Mucosa of descending colon (tissue), 3 donors: ENCODE data around the gene CAMSAP2. TPM values are rescaled to one million over a fixed set of nuclear protein-coding genes. Genes with fewer than 3 reads are reported as not detected.

ENCODE experiments used
- ATAC-seq: fragments of 200-7000 bp; cut with Tn5 transposase; one replicate; pipeline ENCODE4 v1.9.1; 2020; ENCODE audit warnings: mild to moderate bottlenecking, moderate library complexity
- DNase-seq, 3 donors: peaks; one replicate each; pipeline ENCODE4 v3.0.0-alpha.2; 2020
- H3K36me3 ChIP-seq: fragments of 200-600 bp; one replicate; pipeline ENCODE4 v1.8.0; 2021; ENCODE audit warnings: low read depth, mild to moderate bottlenecking
- H3K4me1 ChIP-seq: fragments of 200-600 bp; one replicate; pipeline ENCODE4 v1.8.0; 2021; ENCODE audit warnings: low read depth, mild to moderate bottlenecking
- H3K4me3 ChIP-seq: fragments of 200-600 bp; one replicate; pipeline ENCODE4 v1.8.0; 2021; ENCODE audit warnings: mild to moderate bottlenecking
- H3K9me3 ChIP-seq: fragments of 200-600 bp; one replicate; pipeline ENCODE4 v1.8.0; 2021; ENCODE audit warnings: mild to moderate bottlenecking
- CTCF ChIP-seq: fragments of 200-600 bp; IDR thresholded peaks from one replicate; pipeline ENCODE4 v1.8.0; 2022; ENCODE audit warnings: antibody characterized with exemption, mild to moderate bottlenecking
- intact Hi-C, 2 donors: fragments of 100-400 bp; cut with DNase I in 1 of 2; cut with micrococcal nuclease in 1 of 2; formaldehyde crosslinking; loops; one replicate each; pipeline versions ENCODE4 v1.11.0 to v1.11.1; 2022; cut with DNase I, micrococcal nuclease
- total RNA-seq, 3 donors: library from RNA; stranded (reverse); fragmentation: NEBNext Ultra II Directional in 2 of 3; extraction: Animal tissue kit (Norgen Biotek cat#: 25700) in 2 of 3; gene quantifications; one replicate each; pipeline versions ENCODE4 v1.2.1 to v1.2.4, GENCODE V29; 2021 to 2023
- donor health status: DM: no; HTN: no; CAD: no; lungs with moderate emphysema.
- donor health status: DM: no; HTN: no; CAD: no.
- donor health status: DM: no; HTN: yes; CAD: no.

Gene CAMSAP2
- total RNA-seq, 3 donors from 2014 or later = 5.0 to 34.0 (median 7.1) TPM

DNA sequence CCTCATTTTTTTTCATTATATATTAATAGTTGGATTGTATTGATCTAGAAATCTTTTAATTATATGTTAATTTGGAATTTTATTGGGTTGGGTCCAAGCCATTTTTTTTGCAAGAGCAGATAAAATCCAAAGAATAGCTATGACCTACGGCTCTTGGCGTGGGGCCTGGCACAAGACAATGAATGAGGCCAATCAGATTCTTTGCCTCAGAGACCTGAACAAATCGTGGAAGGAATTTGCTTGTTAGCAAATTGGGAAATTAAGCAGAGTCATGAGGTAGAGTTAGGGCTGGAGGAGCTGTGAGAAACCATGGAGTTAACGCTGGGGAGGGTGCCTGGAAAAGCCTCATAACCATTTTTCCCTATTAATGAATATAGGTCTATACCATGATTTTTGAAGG lies 40.1 kb downstream of the CAMSAP2 start:
- Histone ChIP-seq H3K9me3 (no peaks in the 10 kb centered on the region), H3K4me3 (no peak overlapping the region), H3K4me1 (peaks cover 6% of the 10 kb centered on the region), H3K36me3 (no peaks in the 10 kb centered on the region)
- ATAC-seq = no peak
- DNase-seq = no peak
- intact Hi-C loops = no loop called here
- TF ChIP-seq CTCF = no peak

DNA sequence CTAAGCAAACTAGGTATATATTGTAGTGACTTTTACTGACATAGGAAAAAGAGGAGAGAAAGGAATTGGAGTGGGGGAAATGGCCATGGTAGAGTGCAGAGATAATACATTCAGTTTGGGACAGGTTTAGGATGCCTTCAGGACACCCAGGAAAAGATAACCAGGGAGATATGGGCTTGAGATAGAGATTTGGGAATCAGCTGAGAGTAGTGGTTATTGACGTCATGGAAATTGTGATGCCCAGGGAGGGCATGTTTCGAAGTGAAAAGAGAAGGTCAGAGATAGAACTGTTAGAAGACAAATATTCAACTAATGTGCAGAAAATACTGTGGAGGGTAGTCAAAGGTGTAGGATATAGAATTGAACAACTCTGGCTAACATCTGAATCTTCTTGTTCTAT lies 40.6 kb downstream of the CAMSAP2 start:
- intact Hi-C loops = no loop called here

DNA sequence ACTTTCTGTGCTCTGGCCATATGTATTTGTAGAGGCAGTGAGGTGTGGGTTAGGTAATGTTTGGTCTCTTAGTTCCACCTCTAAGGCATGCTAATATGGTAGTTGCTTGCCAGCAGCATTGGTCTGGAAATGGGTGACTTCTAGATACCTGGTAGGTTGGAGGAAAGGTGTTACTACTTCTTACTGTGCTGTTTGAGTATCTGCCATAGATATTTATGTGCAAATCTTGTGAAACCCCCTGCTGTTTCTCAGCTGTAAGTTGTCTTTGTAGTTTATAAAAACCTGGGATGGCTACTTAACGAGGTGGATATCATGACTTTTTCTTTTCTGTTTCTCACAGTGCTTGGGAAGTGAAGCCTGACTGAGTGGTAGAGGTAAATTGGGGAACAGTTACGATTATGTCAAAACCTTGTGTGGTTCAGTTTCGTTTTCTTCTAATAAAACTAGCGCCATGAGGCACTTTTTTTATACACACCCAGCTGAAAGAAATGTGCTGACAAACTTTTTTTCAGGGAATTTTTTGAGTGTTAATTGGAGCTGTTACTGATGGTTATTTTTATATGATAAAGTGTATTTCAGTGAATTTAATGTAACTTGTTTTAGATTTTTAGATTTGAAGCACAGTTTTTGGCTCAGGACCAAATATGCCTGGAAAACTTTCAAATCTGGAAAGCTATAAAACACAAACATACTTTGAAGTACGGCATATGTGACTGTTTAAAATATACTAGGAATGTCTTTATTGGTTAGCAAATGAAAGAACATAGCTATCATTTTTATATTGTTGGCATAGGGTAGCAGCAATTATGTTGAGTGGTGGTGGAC lies 42.1 kb downstream of the CAMSAP2 start:
- H3K36me3 ChIP-seq = no peaks in the 10 kb centered on the region
- peak; percentile 64 for ATAC-seq
- DNase-seq = no peak
- H3K4me1 ChIP-seq = peaks cover 6% of the 10 kb centered on the region
- H3K9me3 ChIP-seq = no peaks in the 10 kb centered on the region
- H3K4me3 ChIP-seq = no peak overlapping the region
- TF ChIP-seq CTCF = no peak
- intact Hi-C loops = no loop called here

More for the DNA sequence above, 40.6 kb downstream of the CAMSAP2 start:
- H3K4me3 ChIP-seq = no peak overlapping the region
- peaks cover 6% of the 10 kb centered on the region for H3K4me1 ChIP-seq
- ATAC-seq = no peak
- DNase-seq = no peak
- no peaks in the 10 kb centered on the region for H3K9me3 ChIP-seq
- TF ChIP-seq CTCF = no peak
- H3K36me3 ChIP-seq = no peaks in the 10 kb centered on the region

DNA sequence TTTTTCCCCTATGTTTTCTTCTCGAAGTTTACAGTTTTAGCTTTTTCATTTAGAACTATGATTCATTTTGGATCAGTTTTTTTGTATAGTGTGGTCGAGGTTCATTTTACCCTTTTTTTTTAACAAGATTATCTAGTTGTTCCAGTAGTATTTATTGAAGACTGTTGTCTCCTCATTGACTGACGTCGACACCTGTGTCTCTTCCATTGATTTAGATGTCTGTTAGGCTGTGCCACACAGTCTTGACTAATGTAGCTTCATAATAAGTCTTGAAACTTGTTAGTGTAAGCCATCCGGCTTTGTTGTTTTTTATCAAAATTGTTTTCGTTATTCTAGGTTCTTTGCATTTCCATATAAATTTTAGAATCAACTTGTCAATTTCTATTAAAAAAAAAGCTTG lies 45.2 kb downstream of the CAMSAP2 start:
- Histone ChIP-seq H3K4me1 (peaks cover 6% of the 10 kb centered on the region), H3K9me3 (no peaks in the 10 kb centered on the region), H3K36me3 (no peaks in the 10 kb centered on the region), H3K4me3 (no peak overlapping the region)
- ATAC-seq (no peak), DNase-seq (no peak)
- intact Hi-C loops = no loop called here
- TF ChIP-seq CTCF = no peak

- Histone ChIP-seq H3K9me3 (no peaks in the 10 kb centered on the region), H3K36me3 (no peaks in the 10 kb centered on the region), H3K4me3 (no peak overlapping the region), H3K4me1 (peaks cover 12% of the 10 kb centered on the region)
- no peak for TF ChIP-seq CTCF
- ATAC-seq (no peak), DNase-seq (no peak)
- intact Hi-C loops = no loop called here
These were observed 45.9 kb downstream of the CAMSAP2 start for GRCh38 chr1:200784576-200784975.
